Non-pigmented ciliary epithelial cell (primary cell): ENCODE data around the gene CIC.
"Not testable (repeated sequence)": the region's sequence is repeated elsewhere in the genome, so short reads cannot be mapped to it uniquely, and the experiment has no call there.

Experiments used
- DNase-seq: peaks from one replicate; pipeline ENCODE4 v3.0.0-alpha.2; 2010; ENCODE audit warnings: low read depth

CIC gene

DNA sequence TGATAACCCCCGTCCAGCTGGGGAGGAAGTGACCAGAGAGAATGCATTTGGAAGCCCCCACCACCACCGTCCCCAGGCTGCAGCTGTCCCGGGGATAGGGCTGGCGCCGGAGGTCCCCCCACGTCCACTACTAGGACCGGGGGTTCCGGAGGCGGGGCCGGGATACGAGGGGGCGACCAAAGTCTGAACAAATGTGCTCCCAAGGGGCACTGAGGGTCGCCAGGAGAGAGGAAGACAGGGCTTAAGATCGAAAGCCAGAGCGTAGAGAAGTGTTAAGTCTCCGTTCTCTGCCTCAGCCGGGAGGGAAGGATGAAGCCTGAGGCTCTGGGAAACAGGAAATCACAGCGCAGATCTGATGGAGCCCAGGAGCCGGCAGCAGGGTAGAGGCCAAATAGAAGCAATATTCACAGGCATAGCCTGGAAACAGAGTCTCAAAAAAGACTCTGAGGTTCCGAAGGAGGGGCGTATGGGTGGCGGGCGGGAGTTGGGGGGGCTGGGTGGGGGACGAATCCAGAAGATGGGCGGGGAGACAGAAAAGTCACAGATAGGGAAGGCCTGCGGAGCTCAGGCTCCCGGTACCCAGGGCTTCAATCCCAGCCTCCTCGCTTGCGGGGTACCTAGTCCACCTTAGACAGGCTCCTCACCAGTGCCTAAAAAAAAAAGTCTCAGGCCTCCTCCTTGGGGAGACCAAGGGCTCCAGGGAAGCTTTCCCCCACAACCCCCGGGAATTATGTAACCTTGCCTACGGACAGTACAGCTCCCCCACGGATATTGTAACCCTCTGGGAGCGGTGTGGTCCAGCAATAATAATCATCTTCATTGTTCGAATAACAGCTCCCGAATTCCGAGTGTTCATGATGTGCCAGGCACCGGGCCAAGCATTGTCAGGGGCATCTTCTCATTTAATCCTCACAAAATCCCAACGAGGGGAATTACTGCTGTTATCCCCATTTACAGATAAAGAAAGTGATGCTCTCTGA is 13.0 kb upstream of the CIC start:
- DNase-seq = no peak

- DNase-seq = not testable (repeated sequence)
These were observed 11.2 kb upstream of the CIC start for GRCh38 chr19:42257842-42258241.

DNA sequence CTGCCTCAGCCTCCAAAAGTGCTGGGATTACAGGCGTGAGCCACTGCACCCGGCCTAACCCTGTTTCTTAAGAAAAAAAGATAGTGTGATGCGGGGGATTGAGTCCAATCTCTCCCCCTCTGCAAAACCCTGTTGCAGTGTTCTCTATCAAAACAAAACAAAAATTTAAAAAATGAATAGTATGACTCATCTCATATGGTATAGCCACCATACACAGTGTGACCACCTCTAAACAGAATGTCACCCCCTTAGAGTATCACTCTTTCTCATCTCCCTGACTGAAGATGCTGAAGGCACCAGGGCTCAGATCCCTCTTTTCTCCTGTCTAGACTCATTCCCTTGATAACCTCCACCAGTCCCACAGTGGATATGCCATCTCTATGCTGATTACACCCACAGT is 7.3 kb upstream of the CIC start:
- DNase-seq = no peak

GRCh38 chr19:42266105-42266504 is 2.9 kb upstream of the CIC start:
- not testable (repeated sequence) for DNase-seq

DNA sequence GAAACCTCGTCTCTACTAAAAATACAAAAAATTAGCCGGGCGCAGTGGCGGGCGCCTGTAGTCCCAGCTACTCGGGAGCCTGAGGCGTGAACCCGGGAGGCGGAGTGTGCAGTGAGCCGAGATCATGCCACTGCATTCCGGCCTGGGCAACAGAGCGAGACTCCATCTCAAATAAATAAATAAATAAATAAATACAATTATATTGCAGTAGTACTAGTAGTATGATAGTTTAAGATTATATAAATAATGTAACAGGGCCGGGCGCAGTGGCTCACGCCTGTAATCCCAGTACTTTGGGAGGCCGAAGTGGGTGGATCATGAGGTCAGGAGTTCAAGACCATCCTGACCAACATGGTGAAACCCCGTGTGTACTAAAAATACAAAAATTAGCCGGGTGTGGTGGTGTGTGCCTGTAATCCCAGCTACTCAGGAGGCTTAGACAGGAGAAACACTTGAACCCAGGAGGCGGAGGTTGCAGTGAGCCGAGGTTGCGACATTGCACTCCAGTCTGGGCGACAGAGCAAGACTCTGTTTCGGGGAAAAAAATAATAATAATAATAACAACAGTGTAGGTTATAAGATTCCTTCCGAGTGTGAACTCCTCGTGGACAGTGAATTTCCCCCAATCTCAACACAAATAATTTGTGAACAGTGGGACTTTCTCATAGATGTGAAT is 2.0 kb upstream of the CIC start:
- DNase-seq = not testable (repeated sequence)

DNA sequence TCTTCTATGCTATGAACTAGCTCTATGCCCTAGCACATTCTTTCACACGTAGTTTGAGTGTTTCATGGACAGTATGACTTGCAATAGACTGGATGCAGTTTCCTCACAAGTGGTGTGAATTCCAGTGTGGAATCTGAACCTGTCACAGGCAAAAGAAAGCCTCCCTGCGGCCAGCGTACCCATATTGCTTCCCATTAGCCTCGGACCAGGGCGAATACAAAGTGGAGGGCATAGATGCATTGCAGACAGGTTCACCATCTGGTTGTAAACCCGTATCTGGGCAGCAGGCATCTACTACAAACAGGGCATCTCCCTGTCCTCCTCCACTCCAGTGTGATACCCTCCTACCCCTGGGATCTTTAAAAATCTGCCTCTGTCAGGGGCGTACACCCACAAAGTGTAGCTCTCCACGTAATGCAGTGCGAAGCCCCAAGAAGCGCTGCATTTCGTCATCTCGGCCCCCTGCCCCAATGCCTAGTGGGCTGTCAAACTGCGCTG is 1.4 kb upstream of the CIC start:
- no peak for DNase-seq

GRCh38 chr19:42268142-42268703 is 829 bp upstream of the CIC start:
- DNase-seq = peak; percentile 98

DNA sequence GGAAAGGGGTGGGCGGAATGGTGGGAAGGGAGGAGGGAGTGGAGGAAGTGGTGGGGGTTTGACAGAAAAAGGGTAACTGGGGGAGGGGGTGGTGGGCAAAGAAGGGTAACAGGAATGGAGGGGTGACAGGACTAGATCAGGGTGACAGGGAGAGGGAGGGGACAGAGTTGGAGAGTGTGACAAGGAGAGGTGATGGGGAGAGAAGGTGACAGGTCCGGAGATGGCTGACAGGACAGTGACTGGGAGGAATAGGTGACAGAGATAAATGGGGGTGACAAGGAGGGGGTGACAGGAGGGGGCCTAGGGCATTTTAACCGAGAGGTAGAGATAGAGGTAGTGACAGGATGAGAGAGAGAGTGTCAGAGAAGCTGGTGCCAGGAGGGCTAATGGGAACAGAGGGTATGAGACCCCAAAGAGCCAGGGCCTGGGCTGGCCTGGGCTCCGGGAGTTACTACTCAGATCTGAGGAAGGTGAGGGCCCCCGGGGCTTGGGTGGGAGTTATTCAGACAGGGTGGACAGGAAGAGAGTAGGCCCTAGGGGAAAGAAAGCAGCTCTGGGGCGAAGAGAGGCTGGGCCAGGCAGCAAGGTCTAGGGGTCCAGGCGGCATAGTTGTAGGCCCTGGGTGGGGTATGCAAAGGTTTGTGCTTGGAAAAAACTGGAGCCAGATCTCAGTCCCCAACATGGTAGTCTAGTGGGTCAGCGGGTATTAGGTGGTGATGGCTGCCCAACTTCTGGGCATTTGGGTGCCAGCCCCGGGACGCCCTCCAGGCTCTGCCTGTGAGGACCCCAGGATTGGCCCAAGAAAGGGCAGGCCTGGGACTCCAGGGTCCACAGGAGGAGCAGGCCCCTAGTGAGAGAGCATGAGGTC is 660 bp downstream of the CIC start:
- no peak for DNase-seq

DNA sequence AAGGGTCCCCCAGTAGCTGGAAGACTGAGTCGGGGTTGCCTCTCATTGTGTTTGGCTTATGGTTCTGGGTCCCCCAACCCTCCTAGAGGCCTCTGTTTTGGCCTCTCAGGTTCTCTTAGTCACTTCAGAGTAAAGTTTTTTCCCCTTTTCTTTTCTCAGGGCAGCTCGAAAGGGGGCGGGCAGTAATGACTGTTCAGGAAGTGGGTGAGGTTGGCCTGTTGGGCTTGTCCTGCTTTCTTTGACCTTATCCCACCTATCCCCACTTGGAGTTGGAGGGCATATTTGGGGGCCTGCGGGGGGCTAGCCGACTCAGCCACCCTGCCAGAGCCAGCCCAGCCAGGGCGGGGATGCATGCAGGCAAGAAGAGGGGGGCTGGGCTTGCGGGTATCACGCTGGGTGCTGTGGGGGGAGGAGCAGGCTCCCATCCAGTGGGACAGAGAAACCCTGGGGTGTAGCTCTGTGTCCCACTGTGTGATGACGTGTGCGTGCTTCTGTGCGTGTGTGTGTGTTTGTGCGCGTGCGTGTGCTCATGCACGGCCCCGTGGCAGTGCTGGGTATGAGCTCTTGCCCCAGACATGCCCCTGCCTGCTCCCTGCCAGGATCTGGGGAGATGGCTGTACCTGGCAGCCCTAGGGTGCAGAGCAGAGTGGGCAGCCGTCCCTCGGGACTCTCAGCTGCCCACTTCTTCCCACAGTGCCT is 1.4 kb downstream of the CIC start:
- DNase-seq = no peak

GRCh38 chr19:42271045-42271419 is 2.0 kb downstream of the CIC start:
- DNase-seq = no peak

GRCh38 chr19:42271861-42272534 is 2.9 kb downstream of the CIC start:
- DNase-seq = no peak

DNA sequence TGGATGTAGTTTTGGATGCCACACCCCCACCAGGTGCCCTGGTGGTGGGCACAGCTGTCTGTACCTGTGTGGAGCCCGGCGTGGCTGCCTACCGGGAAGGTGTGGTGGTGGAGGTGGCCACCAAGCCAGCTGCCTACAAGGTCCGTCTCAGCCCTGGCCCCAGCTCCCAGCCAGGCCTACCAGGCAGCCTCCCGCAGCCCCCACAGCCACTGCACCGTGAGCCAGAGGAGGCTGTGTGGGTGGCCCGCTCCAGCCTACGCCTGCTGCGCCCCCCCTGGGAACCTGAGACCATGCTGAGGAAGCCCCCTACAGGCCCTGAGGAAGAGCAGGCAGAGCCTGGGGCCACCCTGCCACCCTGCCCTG is 3.5 kb downstream of the CIC start:
- DNase-seq = no peak

DNA sequence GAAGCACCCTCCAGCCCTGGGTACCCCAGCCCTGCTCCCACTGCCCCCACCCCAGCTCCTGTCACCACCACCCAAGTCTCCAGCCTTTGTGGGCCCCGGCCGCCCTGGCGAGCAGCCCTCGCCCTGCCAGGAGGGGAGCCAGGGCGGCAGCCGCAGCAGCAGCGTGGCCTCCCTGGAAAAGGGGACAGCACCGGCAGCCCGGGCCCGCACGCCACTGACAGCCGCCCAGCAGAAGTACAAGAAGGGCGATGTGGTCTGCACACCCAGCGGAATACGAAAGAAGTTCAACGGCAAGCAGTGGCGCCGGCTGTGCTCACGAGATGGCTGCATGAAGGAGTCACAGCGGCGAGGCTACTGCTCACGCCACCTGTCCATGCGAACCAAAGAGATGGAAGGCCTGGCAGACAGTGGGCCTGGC is 3.9 kb downstream of the CIC start:
- DNase-seq = no peak

DNA sequence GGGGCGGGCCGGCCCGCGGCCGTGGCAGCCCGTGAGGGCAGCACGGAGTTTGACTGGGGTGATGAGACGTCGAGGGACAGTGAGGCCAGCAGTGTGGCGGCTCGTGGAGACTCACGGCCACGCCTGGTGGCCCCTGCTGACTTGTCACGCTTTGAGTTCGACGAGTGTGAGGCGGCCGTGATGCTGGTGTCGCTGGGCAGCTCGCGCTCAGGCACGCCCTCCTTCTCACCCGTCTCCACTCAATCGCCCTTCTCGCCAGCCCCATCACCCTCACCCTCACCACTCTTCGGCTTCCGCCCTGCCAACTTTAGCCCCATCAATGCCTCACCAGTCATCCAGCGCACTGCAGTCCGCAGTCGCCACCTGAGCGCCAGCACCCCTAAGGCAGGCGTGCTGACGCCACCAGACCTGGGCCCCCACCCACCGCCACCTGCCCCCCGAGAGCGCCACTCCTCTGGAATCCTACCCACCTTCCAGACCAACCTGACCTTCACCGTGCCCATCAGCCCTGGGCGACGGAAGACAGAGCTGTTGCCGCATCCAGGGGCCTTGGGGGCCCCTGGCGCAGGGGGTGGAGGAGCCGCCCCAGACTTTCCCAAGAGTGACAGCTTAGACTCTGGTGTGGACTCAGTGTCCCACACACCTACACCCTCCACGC is 4.5 kb downstream of the CIC start:
- DNase-seq = no peak

DNA sequence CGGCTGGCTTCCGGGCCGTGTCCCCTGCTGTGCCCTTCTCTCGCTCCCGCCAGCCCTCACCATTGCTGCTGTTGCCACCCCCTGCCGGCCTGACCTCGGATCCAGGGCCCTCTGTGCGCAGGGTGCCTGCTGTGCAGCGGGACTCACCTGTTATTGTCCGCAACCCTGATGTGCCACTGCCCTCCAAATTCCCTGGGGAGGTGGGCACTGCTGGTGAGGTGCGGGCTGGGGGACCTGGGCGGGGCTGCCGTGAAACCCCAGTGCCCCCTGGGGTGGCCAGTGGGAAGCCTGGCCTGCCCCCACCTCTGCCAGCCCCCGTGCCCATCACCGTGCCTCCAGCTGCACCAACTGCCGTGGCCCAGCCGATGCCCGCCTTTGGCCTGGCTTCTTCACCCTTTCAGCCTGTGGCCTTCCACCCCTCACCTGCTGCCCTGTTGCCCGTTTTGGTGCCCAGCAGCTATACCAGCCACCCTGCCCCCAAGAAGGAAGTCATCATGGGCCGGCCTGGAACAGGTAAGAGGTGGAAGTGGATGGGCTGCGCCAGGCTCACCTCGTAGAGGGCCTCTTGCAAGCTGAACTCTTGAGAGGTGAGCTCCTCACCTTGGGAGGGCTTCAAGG is 5.1 kb downstream of the CIC start:
- DNase-seq = no peak

DNA sequence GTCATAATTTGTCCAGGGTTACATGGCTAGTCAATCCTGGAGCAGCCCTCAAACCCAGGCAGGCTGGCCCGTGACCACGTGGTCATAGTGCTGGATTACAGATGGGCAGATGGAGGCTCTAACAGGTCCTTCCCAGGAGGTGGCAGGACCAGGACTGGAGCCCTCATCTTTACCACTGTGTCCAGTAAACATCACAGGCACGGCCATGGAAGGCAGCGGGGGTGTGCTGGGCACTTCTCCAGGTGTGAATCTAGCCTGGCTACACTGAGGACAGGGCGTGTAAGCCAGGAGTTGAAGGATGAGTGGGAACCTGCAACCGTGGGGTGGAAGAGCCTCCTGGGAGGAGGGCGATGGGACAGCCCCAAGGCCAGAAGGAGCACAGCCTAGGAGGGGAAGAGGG is 6.1 kb downstream of the CIC start:
- DNase-seq = no peak

- DNase-seq = no peak
These were observed 6.5 kb downstream of the CIC start for GRCh38 chr19:42275517-42275916.

- DNase-seq = no peak
These were observed 7.2 kb downstream of the CIC start for GRCh38 chr19:42276284-42276683.

DNA sequence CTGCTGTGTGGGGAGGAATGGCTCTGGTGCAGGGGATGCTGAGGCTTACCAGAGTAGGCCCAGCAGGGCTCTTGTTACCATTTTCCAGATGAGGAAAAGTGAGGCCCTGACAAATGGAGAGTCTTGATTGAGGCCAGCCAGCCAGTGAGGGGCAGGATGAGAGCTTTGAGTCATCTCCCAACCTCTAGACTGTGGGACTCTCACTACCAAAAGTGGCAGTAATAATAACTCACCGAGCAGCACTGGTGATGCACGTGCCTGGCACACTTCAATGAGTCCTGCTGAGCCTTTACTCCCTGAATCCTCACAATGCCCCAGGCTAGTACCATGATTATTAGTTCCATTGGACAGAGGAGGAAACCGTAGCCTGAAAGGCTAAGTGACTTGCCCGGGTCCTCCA is 7.8 kb downstream of the CIC start:
- DNase-seq = no peak
